Uterus (tissue), 4 donors: ENCODE results near the gene SEPTIN3. TPM values are rescaled to one million over a fixed set of nuclear protein-coding genes. Genes with fewer than 3 reads are reported as not detected.

Experiments
- DNase-seq, 2 donors: peaks; one replicate each; pipeline ENCODE4 v3.0.0-alpha.2; 2019 to 2020
- H3K27ac ChIP-seq, 2 donors: fragments of 200-600 bp; sonication (generic); 1 replicate in 1 of 2; 2 replicates in 1 of 2; pipeline ENCODE4 v1.5.1; 2016 to 2018
- H3K27me3 ChIP-seq, 2 donors: fragments of 200-600 bp; sonication (generic); one replicate each; pipeline ENCODE4 v1.5.1; 2018 to 2019; ENCODE audit warnings: control low read depth in 1 of 2
- H3K36me3 ChIP-seq, 2 donors: fragments of 200-600 bp; sonication (generic); one replicate each; pipeline ENCODE4 v1.5.1; 2019; ENCODE audit warnings: control low read depth in 1 of 2
- H3K4me1 ChIP-seq, 2 donors: fragments of 200-600 bp; sonication (generic); one replicate each; pipeline ENCODE4 v1.5.1; 2018 to 2019; ENCODE audit warnings: control low read depth in 1 of 2
- H3K4me3 ChIP-seq, 2 donors: fragments of 200-600 bp; sonication (generic); 1 replicate in 1 of 2; 2 replicates in 1 of 2; pipeline ENCODE4 v1.5.1; 2018 to 2019; ENCODE audit warnings: mild to moderate bottlenecking in 1 of 2
- H3K9me3 ChIP-seq, 2 donors: fragments of 200-600 bp; sonication (generic); one replicate each; pipeline ENCODE4 v1.5.1; 2019; ENCODE audit warnings: control low read depth in 1 of 2
- CTCF ChIP-seq, 4 experiments: fragments of 200-600 bp in 2 of 4; fragments of 450-650 bp in 2 of 4; sonication (generic) in 2 of 4; IDR thresholded peaks; one replicate each; pipeline ENCODE4 v1.5.1; 2016 to 2019; ENCODE audit warnings: antibody characterized with exemption in 4 of 4, mild to moderate bottlenecking in 2 of 4, moderate library complexity in 1 of 4
- POLR2A ChIP-seq, 2 donors: fragments of 450-650 bp; IDR thresholded peaks; one replicate each; pipeline ENCODE4 v1.6.1; 2016; ENCODE audit warnings: antibody characterized with exemption in 2 of 2, mild to moderate bottlenecking in 1 of 2, moderate library complexity in 1 of 2
- intact Hi-C: fragments of 100-400 bp; cut with DNase I; formaldehyde crosslinking; loops from one replicate; pipeline ENCODE4 v1.15.1; 2023; ENCODE audit warnings: low total_unique reads
- total RNA-seq, 4 donors: library from RNA; depleted of rRNA in 3 of 4; stranded (reverse); fragments of >200 nt in 3 of 4; gene quantifications; one replicate each; pipeline versions ENCODE4 v1.1.0 to v1.2.4, GENCODE V29; 2014 to 2023
- donor health status: DM: yes; HTN: yes; CAD: no.

SEPTIN3 gene
- total RNA-seq, 4 donors from 2014 or later: 1.4 TPM; not detected in 3

DNA sequence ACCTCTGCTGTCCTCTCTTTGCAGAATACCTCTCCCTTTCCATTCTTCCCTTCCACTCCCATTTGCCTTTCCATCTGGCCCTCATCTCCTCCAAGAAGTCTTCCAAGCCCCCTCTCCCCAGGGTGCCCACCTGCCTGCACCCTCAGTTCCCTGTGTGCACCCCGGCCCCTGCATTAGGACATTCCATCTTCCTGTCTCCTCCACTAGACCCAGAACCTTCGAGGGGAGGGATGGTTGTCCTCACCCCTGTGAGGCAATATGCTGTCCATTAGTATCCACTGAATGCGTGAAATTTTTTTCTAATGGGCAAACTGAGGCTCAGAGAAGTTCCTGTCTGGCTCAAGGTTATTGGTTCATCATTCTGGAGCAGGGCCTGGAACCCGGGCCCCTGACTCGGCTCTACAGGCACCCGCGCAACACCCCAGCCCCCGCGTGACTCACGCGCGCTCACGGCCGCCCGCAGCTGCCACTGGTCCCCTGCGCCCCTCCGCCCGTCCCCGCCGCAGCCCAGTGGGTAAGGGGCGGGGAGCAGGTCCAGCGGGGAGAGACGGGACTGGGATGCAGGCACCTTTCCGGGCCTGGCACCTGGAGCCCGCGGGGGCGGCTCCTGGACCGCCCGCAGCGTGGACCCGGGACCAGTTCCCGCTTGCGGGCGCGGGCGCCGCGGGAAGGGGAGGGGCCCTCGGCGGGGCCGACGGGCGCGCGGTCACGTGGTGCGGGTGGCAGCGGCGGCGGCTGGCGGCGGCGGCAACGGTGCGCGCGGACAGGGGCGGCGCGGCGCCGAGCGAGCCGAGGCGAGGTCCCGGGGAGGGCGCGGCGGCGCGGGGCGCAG lies 7.0 kb downstream of the SEPTIN3 start:
- TF ChIP-seq CTCF (IDR thresholded peaks at IDR 0.05): no peak
- TF ChIP-seq POLR2A (IDR thresholded peaks at IDR 0.05): no peak
- intact Hi-C loops: no loop called here
- H3K36me3 ChIP-seq: no peaks in the 10 kb centered on the region
- H3K4me1 ChIP-seq: peaks cover 0 to 4% of the 10 kb centered on the region in 2 donors
- no peak for DNase-seq
- H3K9me3 ChIP-seq: no peaks in the 10 kb centered on the region
- H3K27ac ChIP-seq: no peak overlapping the region
- H3K27me3 ChIP-seq: peaks cover 0 to 4% of the 10 kb centered on the region in 2 donors
- no peak overlapping the region for H3K4me3 ChIP-seq

- DNase-seq: no peak
- Histone ChIP-seq H3K27me3 (peaks cover 0 to 4% of the 10 kb centered on the region in 2 donors), H3K36me3 (no peaks in the 10 kb centered on the region), H3K27ac (no peak overlapping the region), H3K4me1 (peaks cover 0 to 4% of the 10 kb centered on the region in 2 donors), H3K4me3 (no peak overlapping the region), H3K9me3 (no peaks in the 10 kb centered on the region)
- no peak for TF ChIP-seq POLR2A (IDR thresholded peaks at IDR 0.05)
- TF ChIP-seq CTCF (IDR thresholded peaks at IDR 0.05): no peak
- intact Hi-C loops: no loop called here
Measured at GRCh38 chr22:41976961-41977566, 7.8 kb downstream of the SEPTIN3 start.

DNA sequence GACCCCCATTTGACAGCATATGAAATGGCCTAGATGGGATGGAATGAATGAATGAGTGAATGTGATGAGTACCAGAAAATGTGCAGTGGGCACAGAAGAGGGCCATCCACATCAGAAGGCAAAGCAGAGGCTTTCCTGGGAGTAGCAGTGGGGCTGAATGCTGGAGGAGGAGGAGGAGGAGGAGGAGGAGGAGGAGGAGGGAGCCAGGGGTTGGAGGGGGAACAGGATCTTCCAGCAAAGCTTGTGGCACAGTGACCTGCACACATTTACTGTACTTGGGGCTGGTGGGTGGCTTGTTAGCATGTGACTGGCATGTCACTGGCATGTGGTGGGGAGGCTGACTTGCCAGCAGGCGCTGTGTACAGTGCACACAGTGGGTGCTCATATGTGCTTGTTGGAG lies 9.5 kb downstream of the SEPTIN3 start:
- no peak for DNase-seq
- H3K9me3 ChIP-seq: no peaks in the 10 kb centered on the region
- no peak overlapping the region for H3K4me3 ChIP-seq
- H3K27ac ChIP-seq: no peak overlapping the region
- peaks cover 0 to 4% of the 10 kb centered on the region in 2 donors for H3K27me3 ChIP-seq
- intact Hi-C loops: no loop called here
- H3K36me3 ChIP-seq: no peaks in the 10 kb centered on the region
- TF ChIP-seq CTCF (IDR thresholded peaks at IDR 0.05) (no peak), POLR2A (IDR thresholded peaks at IDR 0.05) (no peak)
- H3K4me1 ChIP-seq: peaks cover 0 to 4% of the 10 kb centered on the region in 2 donors

DNA sequence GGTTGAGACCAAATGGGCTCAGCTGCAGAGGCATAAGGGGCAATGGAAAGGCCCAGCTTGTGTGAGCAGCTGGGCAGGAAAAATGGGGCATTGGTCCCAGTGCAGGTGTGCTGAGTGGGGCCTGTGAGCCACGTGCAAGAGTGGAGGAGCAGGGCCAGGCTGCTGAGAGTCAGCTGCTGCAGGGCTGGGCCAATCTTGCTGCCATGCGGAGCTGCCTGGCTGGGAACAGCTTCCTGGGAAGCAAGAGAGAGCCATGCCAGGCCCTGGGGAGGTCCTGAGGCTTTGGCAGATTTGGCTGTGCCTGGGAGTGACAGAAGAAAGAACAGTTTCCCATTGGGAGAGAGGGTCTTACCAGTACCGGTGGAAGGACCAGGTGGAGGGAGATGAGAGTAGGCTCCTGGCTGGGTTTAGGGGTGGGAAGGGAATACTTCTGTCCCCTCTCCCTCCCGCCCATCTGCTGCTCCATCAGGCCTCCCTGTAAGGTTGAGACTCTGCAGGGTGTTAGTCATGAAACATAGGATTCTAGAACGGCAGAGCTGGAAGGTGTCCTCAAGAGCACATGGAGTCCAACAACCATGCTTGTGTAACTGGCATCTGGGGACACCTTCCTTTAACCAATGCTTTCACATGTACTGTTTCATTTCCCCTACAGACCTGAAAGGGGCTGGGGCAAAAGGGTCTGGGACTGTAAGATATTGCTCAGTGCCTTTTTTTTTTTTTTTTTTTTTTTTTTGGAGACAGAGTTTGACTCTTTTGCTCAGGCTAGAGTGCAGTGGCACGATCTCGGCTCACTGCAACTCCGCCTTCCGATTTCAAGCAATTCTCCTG lies 10.4 kb downstream of the SEPTIN3 start:
- H3K27ac ChIP-seq: no peak overlapping the region
- intact Hi-C loops: no loop called here
- no peak for DNase-seq
- no peak for TF ChIP-seq POLR2A (IDR thresholded peaks at IDR 0.05)
- no peak for TF ChIP-seq CTCF (IDR thresholded peaks at IDR 0.05)
- peaks cover 0 to 4% of the 10 kb centered on the region in 2 donors for H3K4me1 ChIP-seq
- H3K36me3 ChIP-seq: no peaks in the 10 kb centered on the region
- H3K9me3 ChIP-seq: no peaks in the 10 kb centered on the region
- peaks cover 0 to 4% of the 10 kb centered on the region in 2 donors for H3K27me3 ChIP-seq
- H3K4me3 ChIP-seq: no peak overlapping the region
